ENCODE measurements around the gene CFB. TPM values are rescaled to one million over a fixed set of nuclear protein-coding genes. Genes with fewer than 3 reads are reported as not detected.

CFB gene
- total and polyA plus RNA-seq, 4 donors = 2,016 to 3,272 (median 3,140) TPM

GRCh38 chr6:31920811-31921210 is 25.1 kb upstream of the CFB start:
- Histone ChIP-seq H3K9me3 (ENCODE audit: control insufficient read depth in 4 of 4, low read length in 3 of 4) (no peaks in the 10 kb centered on the region), H3K27me3 (ENCODE audit: control insufficient read depth in 4 of 4, insufficient read depth in 4 of 4, low read length in 3 of 4) (no peaks in the 10 kb centered on the region), H3K36me3 (ENCODE audit: control insufficient read depth in 4 of 4, insufficient read depth in 3 of 4, low read depth in 1 of 4, low read length in 3 of 4) (no peaks in the 10 kb centered on the region), H3K4me3 (ENCODE audit: low read depth in 1 of 3, low read length in 3 of 3) (no peak overlapping the region), H3K4me1 (ENCODE audit: control insufficient read depth in 4 of 4, insufficient read depth in 4 of 4, low read length in 3 of 4) (peaks cover 0 to 3% (median 0%) of the 10 kb centered on the region in 4 donors), H3K27ac (ENCODE audit: low read depth in 1 of 2, low read length in 2 of 2) (no peak overlapping the region), H3K9ac (ENCODE audit: low read depth in 1 of 2, low read length in 2 of 2) (no peak overlapping the region)
- no peak for DNase-seq (ENCODE audit: low spot score)
- TF ChIP-seq REST (IDR thresholded peaks at IDR 0.05) (no peak), YY1 (IDR thresholded peaks at IDR 0.05) (no peak), FOXA2 (IDR thresholded peaks at IDR 0.05) (no peak), GABPA (IDR thresholded peaks at IDR 0.05 in 1 of 2, conservative IDR thresholded peaks at IDR 0.05 in 1 of 2) (no peak), NR2F2 (IDR thresholded peaks at IDR 0.05) (no peak), RXRA (IDR thresholded peaks at IDR 0.05) (no peak), EGR1 (IDR thresholded peaks at IDR 0.05; ENCODE audit: low read depth in 2 of 2) (no peak), TAF1 (conservative IDR thresholded peaks at IDR 0.05) (no peak), JUND (IDR thresholded peaks at IDR 0.05) (no peak), MAX (IDR thresholded peaks at IDR 0.05) (no peak), HNF4A (conservative IDR thresholded peaks at IDR 0.05) (no peak), CTCF (IDR thresholded peaks at IDR 0.05; ENCODE audit: low read depth, low read length, missing input control) (no peak)
- WGBS = 82% methylated on average over 2 of the region's 2 CpGs

DNA sequence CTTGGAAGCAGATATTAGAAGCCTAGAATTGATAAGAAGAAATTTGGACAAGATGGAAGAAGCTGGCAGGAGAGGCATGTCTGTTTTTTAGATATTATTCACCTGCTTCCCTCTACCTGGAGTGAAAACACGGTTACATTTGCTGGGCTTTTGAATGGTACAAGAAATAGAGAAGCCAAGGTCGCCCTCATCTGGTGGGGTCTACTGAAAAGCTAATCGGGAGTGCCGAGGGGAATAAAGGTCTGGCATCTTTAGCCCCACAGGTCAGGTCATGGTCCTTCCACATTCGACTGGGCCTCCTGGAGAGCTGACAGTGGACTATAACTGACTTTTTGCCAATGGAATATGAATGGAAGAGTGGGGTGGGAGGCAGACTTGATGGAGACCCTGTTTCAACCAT is 23.0 kb upstream of the CFB start:
- H3K4me3 ChIP-seq (ENCODE audit: low read depth in 1 of 3, low read length in 3 of 3) = no peak overlapping the region
- H3K4me1 ChIP-seq (ENCODE audit: control insufficient read depth in 4 of 4, insufficient read depth in 4 of 4, low read length in 3 of 4) = peaks cover 0 to 11% (median 5%) of the 10 kb centered on the region in 4 donors
- 9% methylated on average over 5 of the region's 5 CpGs for WGBS
- no peaks in the 10 kb centered on the region for H3K36me3 ChIP-seq (ENCODE audit: control insufficient read depth in 4 of 4, insufficient read depth in 3 of 4, low read depth in 1 of 4, low read length in 3 of 4)
- H3K27me3 ChIP-seq (ENCODE audit: control insufficient read depth in 4 of 4, insufficient read depth in 4 of 4, low read length in 3 of 4) = no peaks in the 10 kb centered on the region
- H3K9me3 ChIP-seq (ENCODE audit: control insufficient read depth in 4 of 4, low read length in 3 of 4) = no peaks in the 10 kb centered on the region
- no peak for DNase-seq (ENCODE audit: low spot score)
- H3K9ac ChIP-seq (ENCODE audit: low read depth in 1 of 2, low read length in 2 of 2) = no peak overlapping the region
- TF ChIP-seq, protein P1, sequence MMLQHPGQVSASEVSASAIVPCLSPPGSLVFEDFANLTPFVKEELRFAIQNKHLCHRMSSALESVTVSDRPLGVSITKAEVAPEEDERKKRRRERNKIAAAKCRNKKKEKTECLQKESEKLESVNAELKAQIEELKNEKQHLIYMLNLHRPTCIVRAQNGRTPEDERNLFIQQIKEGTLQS (IDR thresholded peaks at IDR 0.05) = no peak
- TF ChIP-seq RAD21 (IDR thresholded peaks at IDR 0.05) (peak; percentile 72), ZBTB33 (IDR thresholded peaks at IDR 0.05) (no peak), RXRA (IDR thresholded peaks at IDR 0.05) (peak in 1 of 2 donors; percentile 34), HNF4A (conservative IDR thresholded peaks at IDR 0.05) (peak; percentile 22 to 35), CTCF (IDR thresholded peaks at IDR 0.05; ENCODE audit: low read depth, low read length, missing input control) (peak; percentile 33)
- no peak overlapping the region for H3K27ac ChIP-seq (ENCODE audit: low read depth in 1 of 2, low read length in 2 of 2)
